ENCODE results near the gene CELA2B. TPM values are rescaled to one million over a fixed set of nuclear protein-coding genes. Genes with fewer than 3 reads are reported as not detected.

CELA2B gene
- total and polyA plus RNA-seq, 4 donors = not detected

- TF ChIP-seq REST (IDR thresholded peaks at IDR 0.05) = no peak
- peak in 1 of 2 donors; percentile 10 for TF ChIP-seq GABPA (IDR thresholded peaks at IDR 0.05 in 1 of 2, conservative IDR thresholded peaks at IDR 0.05 in 1 of 2)
- TF ChIP-seq EGR1 (IDR thresholded peaks at IDR 0.05; ENCODE audit: low read depth in 2 of 2) = peak in 1 of 2 donors; percentile 79
- TF ChIP-seq HNF4A (conservative IDR thresholded peaks at IDR 0.05) = peak in 1 of 2 donors; percentile 9
- no peak for TF ChIP-seq CTCF (IDR thresholded peaks at IDR 0.05; ENCODE audit: low read depth, low read length, missing input control)
These were observed 48.6 kb downstream of the CELA2B start (continued) for GRCh38 chr1:15524283-15525049.

DNA sequence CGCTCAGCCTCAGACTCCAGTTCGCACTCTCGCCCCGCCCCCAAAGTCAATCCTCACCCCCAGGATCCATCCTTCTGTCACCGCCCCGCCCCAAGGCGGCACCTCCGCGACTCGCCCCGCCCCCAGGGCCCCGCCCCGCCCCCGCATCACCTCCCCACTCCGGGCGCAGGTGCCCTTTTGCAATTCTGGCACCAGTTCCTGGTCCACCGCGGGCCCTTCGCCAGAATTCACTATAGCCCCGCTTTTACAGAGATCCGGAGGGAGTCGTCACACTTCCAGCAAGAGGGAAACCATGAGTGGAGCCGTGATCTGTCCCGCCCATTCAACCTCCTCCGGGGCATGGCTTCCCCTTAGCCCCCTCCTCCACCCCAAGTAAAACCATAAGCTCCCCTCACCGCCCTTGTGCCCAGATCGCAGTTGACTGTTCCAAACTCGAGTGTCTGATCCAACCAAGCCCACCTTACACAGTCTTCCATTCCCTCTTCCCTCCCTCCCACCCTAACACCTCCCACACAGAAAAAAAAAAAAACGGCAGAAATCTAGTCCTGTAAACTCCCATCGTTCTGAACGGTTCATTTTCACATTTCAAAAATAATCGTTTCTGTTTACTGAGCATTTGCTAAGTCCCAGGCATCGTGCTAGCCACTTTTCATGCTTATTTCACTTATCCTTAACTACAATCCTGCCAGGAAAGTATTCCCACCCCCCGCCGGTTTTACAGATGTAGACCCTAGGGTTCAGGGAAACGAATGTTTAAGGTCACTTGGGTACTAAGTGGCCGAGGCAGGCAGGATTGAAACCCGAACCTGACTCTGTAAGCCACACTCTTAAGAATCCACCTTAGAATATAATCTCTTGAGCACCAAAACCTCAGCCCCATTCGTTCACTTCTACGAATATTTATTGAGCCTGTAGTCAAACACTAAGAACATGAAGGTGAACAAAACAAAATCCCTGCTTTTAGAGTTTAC lies 49.4 kb downstream of the CELA2B start:
- Histone ChIP-seq H3K27ac (ENCODE audit: low read depth in 1 of 2, low read length in 2 of 2) (peak overlapping the region; percentile 95 to 97), H3K4me1 (ENCODE audit: control insufficient read depth in 4 of 4, insufficient read depth in 4 of 4, low read length in 3 of 4) (peaks cover 3 to 35% (median 24%) of the 10 kb centered on the region in 4 donors), H3K27me3 (ENCODE audit: control insufficient read depth in 4 of 4, insufficient read depth in 4 of 4, low read length in 3 of 4) (no peaks in the 10 kb centered on the region), H3K9me3 (ENCODE audit: control insufficient read depth in 4 of 4, low read length in 3 of 4) (no peaks in the 10 kb centered on the region), H3K36me3 (ENCODE audit: control insufficient read depth in 4 of 4, insufficient read depth in 3 of 4, low read depth in 1 of 4, low read length in 3 of 4) (peaks cover 0 to 2% (median 0%) of the 10 kb centered on the region in 4 donors), H3K4me3 (ENCODE audit: low read depth in 1 of 3, low read length in 3 of 3) (peak overlapping the region; percentile 45 to 59 (median 47)), H3K9ac (ENCODE audit: low read depth in 1 of 2, low read length in 2 of 2) (peak overlapping the region; percentile 67 to 79)
- 2% methylated on average over 40 of the region's 40 CpGs for WGBS
- peak; percentile 100 for DNase-seq (ENCODE audit: low spot score)
- TF ChIP-seq EGR1 (IDR thresholded peaks at IDR 0.05; ENCODE audit: low read depth in 2 of 2) (no peak), YY1 (IDR thresholded peaks at IDR 0.05) (no peak), RXRA (IDR thresholded peaks at IDR 0.05) (no peak), NR2F2 (IDR thresholded peaks at IDR 0.05) (no peak), CTCF (IDR thresholded peaks at IDR 0.05; ENCODE audit: low read depth, low read length, missing input control) (no peak), FOXA2 (IDR thresholded peaks at IDR 0.05) (peak; percentile 42), SP1 (IDR thresholded peaks at IDR 0.05) (peak; percentile 32), HNF4A (conservative IDR thresholded peaks at IDR 0.05) (no peak), RAD21 (IDR thresholded peaks at IDR 0.05) (no peak), GABPA (IDR thresholded peaks at IDR 0.05 in 1 of 2, conservative IDR thresholded peaks at IDR 0.05 in 1 of 2) (peak in 1 of 2 donors; percentile 12), ZBTB33 (IDR thresholded peaks at IDR 0.05) (no peak), REST (IDR thresholded peaks at IDR 0.05) (peak; percentile 52), JUND (IDR thresholded peaks at IDR 0.05) (no peak), HNF4G (IDR thresholded peaks at IDR 0.05) (no peak)
- TF ChIP-seq, protein P1, sequence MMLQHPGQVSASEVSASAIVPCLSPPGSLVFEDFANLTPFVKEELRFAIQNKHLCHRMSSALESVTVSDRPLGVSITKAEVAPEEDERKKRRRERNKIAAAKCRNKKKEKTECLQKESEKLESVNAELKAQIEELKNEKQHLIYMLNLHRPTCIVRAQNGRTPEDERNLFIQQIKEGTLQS (IDR thresholded peaks at IDR 0.05) = peak; percentile 36
- TF ChIP-seq, protein P2, sequence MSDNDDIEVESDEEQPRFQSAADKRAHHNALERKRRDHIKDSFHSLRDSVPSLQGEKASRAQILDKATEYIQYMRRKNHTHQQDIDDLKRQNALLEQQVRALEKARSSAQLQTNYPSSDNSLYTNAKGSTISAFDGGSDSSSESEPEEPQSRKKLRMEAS (IDR thresholded peaks at IDR 0.05) = peak; percentile 17
